Endothelial cell of umbilical vein (primary cell): ENCODE measurements around the gene CCSER1. TPM values are rescaled to one million over a fixed set of nuclear protein-coding genes. Genes with fewer than 3 reads are reported as not detected.
A peak's percentile ranks its signal among the peaks of the same experiment; 100 is the strongest.

Experiments used
- BruUV-seq: library from RNA; stranded (reverse); fragments of 400-500 nt; replicated peaks from 2 replicates; lab custom pipeline; 2021; lab: Mats Ljungman, UMichigan
- CTCF ChIA-PET: fragments of 300-600, 350-600 bp; sonication (Branson Sonifier 250); formaldehyde crosslinking; loops from one replicate; lab custom pipeline; 2021; ENCODE audit warnings: antibody characterized with exemption, inconsistent platforms; lab: Charles Lee
- POLR2A ChIA-PET: fragments of 300-600, 350-600 bp; sonication (Branson Sonifier 250); formaldehyde crosslinking; loops from one replicate; lab custom pipeline; 2021; ENCODE audit warnings: antibody characterized with exemption, inconsistent platforms; lab: Charles Lee
- DNase-seq: peaks from one replicate; pipeline ENCODE4 v3.0.0-alpha.2; 2011; ENCODE audit warnings: low read depth, low spot score
- FAIRE-seq: peaks from 2 replicates; lab custom pipeline; 2011; peaks lifted over from hg19 to GRCh38; lab: Jason Lieb, UNC
- H2AFZ ChIP-seq: 2 replicates; pipeline ENCODE4 v1.6.0; 2012; ENCODE audit warnings: low read depth, low read length, control low read depth, inconsistent platforms
- H3K27ac ChIP-seq: 2 replicates; pipeline ENCODE4 v1.5.1; 2011; ENCODE audit warnings: low read depth, mild to moderate bottlenecking, control low read depth, low read length, moderate library complexity; ENCODE audit not compliant: insufficient read depth
- H3K27me3 ChIP-seq, 2 experiments: 2 replicates each; pipeline versions ENCODE4 v1.6.0 to v1.6.1; 2011; ENCODE audit warnings: low read length in 2 of 2, mixed read lengths in 1 of 2; ENCODE audit not compliant: control insufficient read depth in 2 of 2, insufficient read depth in 2 of 2
- H3K36me3 ChIP-seq, 2 experiments: 2 replicates in 1 of 2; 3 replicates in 1 of 2; pipeline ENCODE4 v1.5.1; 2011; ENCODE audit warnings: low read length in 2 of 2, mild to moderate bottlenecking in 1 of 2, moderate library complexity in 1 of 2; ENCODE audit not compliant: control insufficient read depth in 2 of 2, insufficient read depth in 2 of 2; ENCODE audit errors: extremely low read depth in 1 of 2
- H3K4me1 ChIP-seq: 3 replicates; pipeline ENCODE4 v1.5.1; 2011; ENCODE audit warnings: mild to moderate bottlenecking, low read length; ENCODE audit not compliant: control insufficient read depth, insufficient read depth; ENCODE audit errors: extremely low read depth
- H3K4me2 ChIP-seq: 2 replicates; pipeline ENCODE4 v1.6.1; 2011; ENCODE audit warnings: low read length, control low read depth, mixed read lengths; ENCODE audit not compliant: insufficient read depth
- H3K4me3 ChIP-seq, 3 experiments: fragments of 200-600 bp in 1 of 3; sonication (generic), shearing (Covaris generic) in 1 of 3; replicated peaks in 1 of 3; 2 replicates each; pipeline ENCODE4 v1.5.1; 2011 to 2016; ENCODE audit warnings: control low read depth in 3 of 3, low read length in 3 of 3, mild to moderate bottlenecking in 2 of 3, inconsistent platforms in 1 of 3, low read depth in 1 of 3, moderate library complexity in 1 of 3; ENCODE audit not compliant: insufficient read depth in 1 of 3
- H3K79me2 ChIP-seq: 2 replicates; pipeline ENCODE4 v1.6.0; 2012; ENCODE audit warnings: low read length, inconsistent platforms; ENCODE audit not compliant: control insufficient read depth, insufficient read depth
- H3K9ac ChIP-seq: replicated peaks from 2 replicates; pipeline ENCODE3; 2011; ENCODE audit warnings: low read length, control low read depth; ENCODE audit not compliant: insufficient read depth; ENCODE audit errors: extremely low read depth
- H3K9me1 ChIP-seq: replicated peaks from 3 replicates; pipeline ENCODE4 v1.6.0; 2011; ENCODE audit warnings: mild to moderate bottlenecking, low read length; ENCODE audit not compliant: control insufficient read depth, insufficient read depth; ENCODE audit errors: extremely low read depth
- H3K9me3 ChIP-seq: replicated peaks from 2 replicates; pipeline ENCODE4 v1.5.1; 2012; ENCODE audit warnings: low read length, inconsistent platforms; ENCODE audit not compliant: control insufficient read depth, insufficient read depth
- H4K20me1 ChIP-seq: replicated peaks from 2 replicates; pipeline ENCODE3; 2011; ENCODE audit warnings: mild to moderate bottlenecking, low read length; ENCODE audit not compliant: control insufficient read depth, insufficient read depth; ENCODE audit errors: extremely low read depth
- CTCF ChIP-seq, 2 donors: IDR thresholded peaks; 1 replicate in 1 of 2; 2 replicates in 1 of 2; pipeline ENCODE4 v1.5.1; 2011; ENCODE audit warnings: low read length in 2 of 2, mild to moderate bottlenecking in 2 of 2, moderate library complexity in 2 of 2, control low read depth in 1 of 2, inconsistent platforms in 1 of 2, low read depth in 1 of 2; ENCODE audit not compliant: insufficient read depth in 1 of 2; ENCODE audit errors: extremely low read depth in 1 of 2
- EZH2 ChIP-seq: IDR thresholded peaks from 2 replicates; pipeline ENCODE4 v1.6.1; 2012; ENCODE audit warnings: borderline replicate concordance, low read depth, mild to moderate bottlenecking, moderate library complexity, low read length, inconsistent platforms; ENCODE audit not compliant: severe bottlenecking
- FOS ChIP-seq: IDR thresholded peaks from 2 replicates; pipeline ENCODE4 v1.6.1; 2011; ENCODE audit warnings: mild to moderate bottlenecking, low read length, moderate library complexity, borderline replicate concordance; ENCODE audit not compliant: insufficient read depth
- GATA2 ChIP-seq: IDR thresholded peaks from 2 replicates; pipeline ENCODE4 v1.7.0; 2011; ENCODE audit warnings: low read depth, mild to moderate bottlenecking, moderate library complexity, mixed read lengths, low read length; ENCODE audit not compliant: insufficient read length, insufficient read depth
- JUN ChIP-seq: IDR thresholded peaks from 2 replicates; pipeline ENCODE4 v1.6.1; 2011; ENCODE audit warnings: borderline replicate concordance, low read depth; ENCODE audit not compliant: insufficient read length, insufficient read depth
- MAX ChIP-seq: IDR thresholded peaks from 2 replicates; pipeline ENCODE4 v1.6.1; 2011; ENCODE audit not compliant: insufficient read depth, insufficient read length
- MYC ChIP-seq: IDR thresholded peaks from one replicate; pipeline ENCODE4 v1.6.1; 2011; ENCODE audit warnings: mild to moderate bottlenecking, low read depth, low read length
- POLR2A ChIP-seq: IDR thresholded peaks from 2 replicates; pipeline ENCODE4 v1.6.1; 2012; ENCODE audit warnings: low read depth, mild to moderate bottlenecking, control low read depth, low read length
- POLR2AphosphoS5 ChIP-seq: IDR thresholded peaks from 2 replicates; pipeline ENCODE4 v1.6.1; 2012; ENCODE audit warnings: low read depth, mild to moderate bottlenecking, control low read depth, low read length, moderate library complexity; ENCODE audit not compliant: insufficient read depth
- dilution Hi-C: fragments of 300-500 bp; cut with MboI; formaldehyde crosslinking; loops from one replicate; pipeline ENCODE4 v1.15.0; 2019; ENCODE audit warnings: low sequenced_read_pairs; ENCODE audit not compliant: extremely low pct_ligation_motif_present
- intact Hi-C: fragments of 100-400 bp; cut with micrococcal nuclease; formaldehyde crosslinking; loops from one replicate; pipeline ENCODE4 v1.10.0; 2022
- polyA plus RNA-seq, 4 experiments: library from polyadenylated mRNA; depleted of rRNA in 3 of 4; stranded (reverse) in 3 of 4; unstranded in 1 of 4; fragments of >200 nt; gene quantifications; 2 replicates each; pipeline versions ENCODE4 v1.2.1 to v1.2.3, GENCODE V29; 2011 to 2012; ENCODE audit warnings: missing spikeins in 1 of 4
- total RNA-seq: library from RNA; stranded (reverse); gene quantifications from 2 replicates; pipeline ENCODE4 v1.2.3, GENCODE V29; 2021

Gene CCSER1
- total and polyA plus RNA-seq, 2 donors (not counting 3 experiments of a cell fraction or from before 2014, with no cell fraction given) = 0.11 to 1.8 TPM

GRCh38 chr4:90766837-90767236, 639.6 kb downstream of the CCSER1 start:
- Histone ChIP-seq H3K36me3 (no peaks in the 10 kb centered on the region), H3K4me3 (no peak overlapping the region), H3K9ac (no peak overlapping the region), H3K9me3 (no peaks in the 10 kb centered on the region), H2AFZ (no peak overlapping the region), H3K27me3 (no peaks in the 10 kb centered on the region), H3K4me2 (no peak overlapping the region), H3K9me1 (no peaks in the 10 kb centered on the region), H4K20me1 (no peaks in the 10 kb centered on the region), H3K27ac (no peak overlapping the region), H3K4me1 (no peaks in the 10 kb centered on the region), H3K79me2 (no peaks in the 10 kb centered on the region)
- intact Hi-C loops = no loop called here
- peak; percentile 17 for DNase-seq
- TF ChIP-seq POLR2A (no peak), MAX (no peak), CTCF (IDR thresholded peaks at IDR 0.05; ENCODE audit: extremely low read depth in 1 of 2, insufficient read depth in 1 of 2, low read depth in 1 of 2, low read length in 2 of 2) (no peak), GATA2 (no peak), EZH2 (no peak), MYC (no peak)
- no TSS peak for BruUV-seq
- POLR2A ChIA-PET = no interaction called here
- CTCF ChIA-PET = no interaction called here
- dilution Hi-C loops = no loop called here
- FAIRE-seq = no peak

- intact Hi-C loops (no loop called here), dilution Hi-C loops (no loop called here)
- FAIRE-seq (no peak), DNase-seq (no peak)
- no peaks in the 10 kb centered on the region for H3K27me3 ChIP-seq
- H3K4me3 ChIP-seq = no peak overlapping the region
- no peak overlapping the region for H3K9ac ChIP-seq
- TF ChIP-seq POLR2AphosphoS5 (no peak), MYC (no peak), POLR2A (no peak), JUN (no peak), FOS (no peak), EZH2 (no peak), GATA2 (no peak)
- POLR2A ChIA-PET = no interaction called here
- CTCF ChIA-PET = interaction anchor here (1.0 to 1.2 kb wide), 2 partner anchors 10 to 156 kb away, joined by 3 read pairs; no protein-coding TSS in a partner anchor
- H2AFZ ChIP-seq = no peak overlapping the region
- no peaks in the 10 kb centered on the region for H3K79me2 ChIP-seq
- no TSS peak for BruUV-seq
- no peaks in the 10 kb centered on the region for H3K9me1 ChIP-seq
- H4K20me1 ChIP-seq = no peaks in the 10 kb centered on the region
- no peaks in the 10 kb centered on the region for H3K36me3 ChIP-seq
- no peak overlapping the region for H3K27ac ChIP-seq
- H3K4me2 ChIP-seq = no peak overlapping the region
- no peaks in the 10 kb centered on the region for H3K4me1 ChIP-seq
- H3K9me3 ChIP-seq = no peaks in the 10 kb centered on the region
Measured at GRCh38 chr4:90769251-90769650, 642.1 kb downstream of the CCSER1 start.
